ENCODE data around the gene FBXL16.
A peak's percentile ranks its signal among the peaks of the same experiment; 100 is the strongest.

The FBXL16 gene

GRCh38 chr16:676913-677312 is 28.7 kb downstream of the FBXL16 start:
- no peak for DNase-seq (ENCODE audit: low spot score)

DNA sequence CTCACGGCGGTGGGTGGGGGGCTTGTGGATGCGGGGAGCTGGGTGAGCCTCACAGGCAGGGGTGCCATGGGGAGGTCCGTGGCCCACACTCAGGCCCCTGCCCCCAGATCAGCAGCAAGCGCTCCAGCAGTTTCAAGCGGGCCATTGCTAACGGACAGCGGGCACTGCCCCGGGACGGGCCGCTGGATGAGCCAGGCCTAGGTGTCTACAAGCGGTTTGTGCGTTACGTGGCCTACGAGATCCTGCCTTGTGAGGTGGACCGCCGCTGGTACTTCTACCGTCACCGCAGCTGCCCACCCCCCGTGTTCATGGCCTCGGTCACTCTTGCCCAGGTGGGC is 29.1 kb downstream of the FBXL16 start:
- DNase-seq (ENCODE audit: low spot score): no peak

GRCh38 chr16:675884-676564 is 29.6 kb downstream of the FBXL16 start:
- no peak for DNase-seq (ENCODE audit: low spot score)

GRCh38 chr16:674968-675883 is 30.4 kb downstream of the FBXL16 start, which contains the start of gene RHBDL1:
Gene RHBDL1, plus strand, starts transcription at chr16:675671. Its CDS starts 120 bp downstream, at chr16:675791.
- no peak for DNase-seq (ENCODE audit: low spot score)

DNA sequence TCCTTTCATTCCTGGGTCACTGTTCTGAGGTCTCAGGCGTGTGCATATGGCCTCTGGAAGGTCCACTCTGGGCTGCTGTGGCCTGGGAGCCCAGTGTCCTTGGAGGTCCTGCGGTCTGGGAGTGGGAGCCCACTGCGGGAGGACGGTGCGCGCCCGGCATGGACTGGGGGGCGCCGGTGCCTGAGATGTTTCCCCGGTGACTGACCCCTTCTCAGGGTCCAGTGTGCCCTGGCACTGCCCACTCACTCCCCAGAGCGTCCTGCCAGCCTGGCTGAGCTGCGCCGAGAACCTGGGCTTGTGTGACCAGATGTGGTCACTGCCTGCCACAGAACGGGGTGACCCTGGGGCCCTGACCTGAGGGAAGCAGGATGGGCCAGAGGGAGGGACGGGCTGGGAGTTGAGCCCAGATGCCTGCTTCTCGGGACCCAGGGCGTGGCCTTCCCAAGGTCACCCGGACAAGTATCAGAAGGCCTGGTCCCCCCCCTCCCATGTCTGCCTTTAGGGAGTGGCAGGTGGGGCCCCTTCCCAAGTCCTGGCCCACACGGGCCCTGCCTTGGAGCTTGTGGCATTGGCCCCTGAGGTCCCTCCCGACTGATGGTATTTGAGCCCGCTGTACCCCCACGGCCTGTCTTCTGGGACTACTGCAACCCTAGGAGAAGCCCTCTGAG is 31.3 kb downstream of the FBXL16 start:
- no peak for DNase-seq (ENCODE audit: low spot score)

GRCh38 chr16:673399-673991 is 32.1 kb downstream of the FBXL16 start:
- no peak for DNase-seq (ENCODE audit: low spot score)

DNA sequence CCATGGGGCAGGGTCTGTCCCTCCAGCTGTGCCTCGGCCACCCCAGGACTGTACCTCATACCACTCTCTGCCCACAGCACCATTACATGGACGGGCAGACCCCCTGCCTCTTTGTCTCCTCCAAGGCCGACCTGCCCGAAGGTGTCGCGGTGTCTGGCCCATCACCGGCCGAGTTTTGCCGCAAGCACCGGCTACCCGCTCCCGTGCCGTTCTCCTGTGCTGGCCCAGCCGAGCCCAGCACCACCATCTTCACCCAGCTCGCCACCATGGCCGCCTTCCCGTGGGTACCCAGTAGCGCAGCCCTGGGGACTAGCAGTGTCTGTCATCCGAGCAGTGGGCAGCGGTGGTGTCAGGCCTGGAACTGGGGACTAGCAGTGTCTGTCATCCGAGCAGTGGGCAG is 32.8 kb downstream of the FBXL16 start:
- no peak for DNase-seq (ENCODE audit: low spot score)

GRCh38 chr16:672371-672770 is 33.2 kb downstream of the FBXL16 start:
- DNase-seq (ENCODE audit: low spot score): no peak

GRCh38 chr16:671353-672131 is 34.1 kb downstream of the FBXL16 start:
- DNase-seq (ENCODE audit: low spot score): no peak

DNA sequence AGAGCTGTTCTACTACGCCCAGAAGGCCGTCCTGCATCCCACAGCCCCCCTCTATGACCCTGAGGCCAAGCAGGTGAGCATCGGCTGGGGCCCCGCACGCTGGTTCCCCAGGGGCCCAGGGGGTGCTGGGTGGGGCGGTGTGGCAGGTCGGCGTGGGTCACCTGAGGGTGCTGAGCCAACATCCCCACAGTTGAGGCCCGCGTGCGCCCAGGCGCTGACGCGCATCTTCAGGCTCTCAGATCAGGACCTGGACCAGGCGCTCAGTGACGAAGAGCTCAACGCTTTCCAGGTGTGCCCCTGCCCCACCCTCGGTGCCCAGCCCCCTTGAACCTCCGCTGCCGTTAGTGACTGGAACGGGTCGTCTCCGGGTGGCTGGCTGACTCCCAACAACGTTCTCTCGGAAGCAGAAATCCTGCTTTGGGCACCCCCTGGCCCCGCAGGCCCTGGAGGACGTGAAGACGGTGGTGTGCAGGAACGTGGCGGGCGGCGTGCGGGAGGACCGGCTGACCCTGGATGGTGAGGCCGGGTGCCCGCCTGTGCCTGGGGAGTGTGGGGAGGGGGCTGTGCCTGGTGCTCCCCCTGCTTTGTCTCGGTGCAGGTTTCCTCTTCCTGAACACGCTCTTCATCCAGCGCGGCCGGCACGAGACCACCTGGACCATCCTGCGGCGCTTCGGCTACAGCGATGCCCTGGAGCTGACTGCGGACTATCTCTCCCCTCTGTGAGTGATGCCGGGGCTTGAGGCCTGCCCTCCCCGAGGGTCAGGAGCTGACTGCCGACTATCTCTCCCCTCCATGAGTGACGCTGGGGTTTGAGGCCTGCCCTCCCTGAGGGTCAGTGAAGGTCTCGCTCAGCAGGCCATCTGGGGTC is 34.9 kb downstream of the FBXL16 start:
- DNase-seq (ENCODE audit: low spot score): no peak

GRCh38 chr16:669666-670065 is 35.9 kb downstream of the FBXL16 start:
- DNase-seq (ENCODE audit: low spot score): no peak

- no peak for DNase-seq (ENCODE audit: low spot score)
Observed at GRCh38 chr16:668519-669171, 37.0 kb downstream of the FBXL16 start.

DNA sequence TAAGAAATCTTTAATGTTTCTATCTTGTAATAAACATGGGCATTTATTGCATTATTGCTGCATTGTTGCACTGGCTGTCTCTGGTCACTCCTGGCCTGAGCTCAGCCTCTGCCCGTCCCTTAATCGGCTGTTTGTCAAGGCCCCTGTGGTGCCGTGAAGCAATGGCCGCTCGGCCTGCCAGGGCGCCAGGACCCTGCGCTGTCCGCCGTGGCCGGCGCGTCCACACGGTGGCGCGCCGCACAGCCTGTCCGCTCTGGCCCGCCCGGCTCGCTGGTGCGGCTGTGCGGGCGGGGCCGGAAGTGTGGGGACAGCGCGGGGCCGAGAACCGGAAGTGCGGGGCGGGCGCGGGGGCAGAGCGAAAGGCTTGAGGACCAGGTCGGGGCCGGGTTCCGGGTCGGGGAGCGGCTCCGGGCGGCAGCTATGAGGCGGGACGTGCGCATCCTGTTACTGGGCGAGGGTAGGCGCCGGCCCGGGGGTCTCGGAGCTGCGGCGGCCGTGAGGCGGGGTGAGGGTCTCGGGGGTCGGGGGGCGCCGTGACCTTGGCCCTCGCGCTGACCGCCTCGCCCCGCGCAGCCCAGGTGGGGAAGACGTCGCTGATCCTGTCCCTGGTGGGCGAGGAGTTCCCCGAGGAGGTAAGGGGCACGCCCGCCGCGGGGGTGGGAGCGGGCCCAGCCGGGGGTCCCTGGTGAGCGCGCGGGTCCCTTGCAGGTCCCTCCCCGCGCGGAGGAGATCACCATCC is 37.7 kb downstream of the FBXL16 start, which contains the start of gene RHOT2:
TSS of gene RHOT2 (plus strand) at position 353 of the 739 bp plus-strand sequence. CDS start at position 421, 68 bp downstream.
- DNase-seq (ENCODE audit: low spot score): peak; percentile 93

DNA sequence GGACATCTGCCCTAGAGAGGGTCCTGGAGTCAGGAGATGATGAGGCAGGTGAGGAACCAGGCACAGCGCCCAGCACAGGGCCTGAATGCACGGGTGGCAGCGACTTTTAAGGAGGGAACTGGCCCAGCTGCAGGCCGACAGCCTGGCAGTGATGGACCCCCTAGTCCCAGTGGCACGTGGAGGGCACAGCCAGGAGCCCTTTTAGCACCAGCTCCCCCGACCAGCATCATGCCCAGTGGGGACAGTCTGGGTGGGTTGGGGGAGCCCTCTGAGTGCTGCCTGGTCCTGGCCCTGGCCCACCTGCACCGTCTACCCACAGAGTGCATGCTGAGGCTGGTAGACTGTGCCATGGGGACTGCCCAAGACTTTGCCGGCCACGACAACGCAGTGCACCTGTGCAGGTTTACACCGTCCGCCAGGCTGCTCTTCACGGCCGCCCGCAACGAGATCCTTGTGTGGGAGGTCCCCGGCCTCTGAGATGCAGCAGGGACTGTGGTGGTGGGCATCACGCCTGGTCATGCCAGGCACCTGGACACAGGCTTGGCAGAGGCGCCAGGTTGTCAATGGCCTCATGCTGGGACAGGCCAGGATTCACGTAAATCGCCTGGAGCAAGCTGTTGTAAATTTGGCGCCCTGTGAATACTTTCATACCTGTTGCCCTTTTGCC is 38.4 kb downstream of the FBXL16 start:
- no peak for DNase-seq (ENCODE audit: low spot score)

DNA sequence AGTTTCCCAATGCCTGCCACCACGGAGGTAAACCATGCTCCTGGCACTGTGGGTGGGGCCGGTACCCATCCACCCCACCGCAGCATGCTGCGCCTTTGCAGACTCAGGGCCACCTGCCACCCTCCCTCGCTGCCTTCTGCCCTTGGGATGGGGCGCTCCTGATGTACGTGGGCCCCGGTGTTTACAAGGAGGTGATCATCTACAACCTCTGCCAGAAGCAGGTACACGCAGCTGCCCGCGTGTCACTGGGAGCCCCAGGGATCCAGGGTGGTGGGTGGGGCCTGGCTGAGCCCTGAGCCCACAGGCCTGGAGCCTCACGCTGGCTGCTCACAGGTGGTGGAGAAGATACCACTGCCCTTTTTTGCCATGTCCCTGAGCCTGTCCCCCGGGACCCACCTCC is 39.0 kb downstream of the FBXL16 start:
- DNase-seq (ENCODE audit: low spot score): no peak

- DNase-seq (ENCODE audit: low spot score): no peak
Observed at GRCh38 chr16:662597-662996, 43.0 kb downstream of the FBXL16 start.

GRCh38 chr16:662095-662494 is 43.5 kb downstream of the FBXL16 start:
- DNase-seq (ENCODE audit: low spot score): no peak

DNA sequence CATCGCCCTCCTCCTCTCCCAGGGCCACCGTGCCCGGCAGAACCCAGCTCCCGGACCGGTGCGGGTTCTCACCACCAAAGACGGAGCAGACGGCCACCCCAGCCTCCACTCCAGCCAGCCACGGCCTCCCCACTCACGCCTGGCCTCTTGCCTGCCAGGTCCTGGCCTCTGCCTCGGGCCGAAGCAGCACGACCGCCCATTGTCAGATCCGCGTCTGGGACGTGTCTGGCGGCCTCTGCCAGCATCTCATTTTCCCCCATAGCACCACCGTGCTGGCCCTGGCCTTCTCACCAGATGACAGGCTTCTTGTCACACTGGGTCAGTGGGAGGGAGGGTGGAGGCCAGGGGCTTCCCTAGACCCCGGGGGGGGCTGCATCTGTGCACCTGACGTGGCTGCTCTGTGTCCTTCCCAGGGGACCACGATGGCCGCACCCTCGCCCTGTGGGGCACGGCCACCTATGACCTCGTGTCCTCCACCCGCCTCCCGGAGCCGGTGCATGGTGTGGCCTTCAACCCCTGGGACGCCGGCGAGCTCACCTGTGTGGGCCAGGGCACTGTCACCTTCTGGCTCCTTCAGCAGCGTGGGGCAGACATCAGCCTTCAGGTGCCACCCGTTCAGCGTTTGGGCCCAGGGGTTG is 44.3 kb downstream of the FBXL16 start:
- no peak for DNase-seq (ENCODE audit: low spot score)
